NCI-H2227 (cell line): ENCODE measurements around the gene DESI1.
"Not testable (repeated sequence)": the region's sequence is repeated elsewhere in the genome, so short reads cannot be mapped to it uniquely, and the experiment has no call there.

Experiments used
- DNase-seq: peaks from one replicate; lab custom pipeline; 2025; ENCODE audit not compliant: unreplicated experiment; lab: John Stamatoyannopoulos, UW

The DESI1 gene

GRCh38 chr22:41636467-41636866, 15.6 kb upstream of the DESI1 start:
- no peak for DNase-seq

GRCh38 chr22:41634610-41635009, 13.8 kb upstream of the DESI1 start:
- DNase-seq: not testable (repeated sequence)

GRCh38 chr22:41631615-41632014, 10.8 kb upstream of the DESI1 start:
- not testable (repeated sequence) for DNase-seq

DNA sequence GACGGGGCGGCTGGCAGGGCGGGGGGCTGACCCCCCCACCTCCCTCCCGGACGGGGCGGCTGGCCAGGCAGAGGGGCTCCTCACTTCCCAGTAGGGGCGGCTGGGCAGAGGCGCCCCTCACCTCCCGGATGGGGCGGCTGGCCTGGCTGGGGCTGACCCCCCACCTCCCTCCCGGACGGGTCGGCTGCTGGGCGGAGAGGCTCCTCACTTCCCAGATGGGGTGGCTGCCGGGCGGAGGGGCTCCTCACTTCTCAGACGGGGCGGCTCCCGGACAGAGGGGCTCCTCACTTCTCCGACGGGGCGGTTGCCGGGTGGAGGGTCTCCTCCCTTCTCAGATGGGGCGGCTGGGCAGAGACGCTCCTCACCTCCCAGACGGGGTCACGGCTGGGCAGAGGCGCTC, 10.3 kb upstream of the DESI1 start:
- not testable (repeated sequence) for DNase-seq

GRCh38 chr22:41625577-41625976, 4.7 kb upstream of the DESI1 start:
- DNase-seq: no peak

- no peak for DNase-seq
These were observed 1.0 kb upstream of the DESI1 start for GRCh38 chr22:41621911-41622179.

GRCh38 chr22:41621099-41621910, 462 bp upstream of the DESI1 start, which contains the start of gene XRCC6:
Gene XRCC6 (plus strand): TSS chr22:41621295. CDS start chr22:41622005, 710 bp downstream.
- DNase-seq: peak; percentile 97

GRCh38 chr22:41619979-41620588, 759 bp downstream of the DESI1 start:
- DNase-seq: peak; percentile 37

- no peak for DNase-seq
These were observed 7.4 kb downstream of the DESI1 start for GRCh38 chr22:41613456-41613855.

GRCh38 chr22:41612603-41613306, 8.1 kb downstream of the DESI1 start:
- no peak for DNase-seq

- DNase-seq: no peak
These were observed 12.5 kb downstream of the DESI1 start for GRCh38 chr22:41608386-41608785.

- DNase-seq: no peak
These were observed 16.9 kb downstream of the DESI1 start for GRCh38 chr22:41603873-41604332.

GRCh38 chr22:41600976-41601375, 19.9 kb downstream of the DESI1 start:
- no peak for DNase-seq

GRCh38 chr22:41598891-41599635, 21.8 kb downstream of the DESI1 start:
- DNase-seq: no peak

DNA sequence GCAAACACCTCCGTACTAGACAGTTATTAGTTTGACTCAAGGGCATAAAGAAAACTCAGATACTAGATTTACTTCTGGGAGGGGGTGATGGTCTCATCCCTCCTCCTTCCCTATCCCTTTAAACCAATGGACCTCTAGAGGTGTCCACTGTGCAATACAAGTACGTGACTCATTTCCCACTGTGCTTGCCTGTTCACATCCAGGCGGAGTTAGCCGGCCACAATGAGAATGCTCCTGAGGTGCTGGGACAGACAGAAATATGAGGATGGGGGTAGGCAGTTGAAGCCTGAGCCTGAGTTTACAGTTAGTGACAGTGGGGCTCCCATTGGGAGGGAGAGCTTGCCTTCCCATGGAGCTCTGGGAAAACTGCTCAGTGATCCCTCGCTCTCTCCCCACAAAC, 22.8 kb downstream of the DESI1 start:
- DNase-seq: no peak

- no peak for DNase-seq
These were observed 23.2 kb downstream of the DESI1 start for GRCh38 chr22:41597635-41597953.

DNA sequence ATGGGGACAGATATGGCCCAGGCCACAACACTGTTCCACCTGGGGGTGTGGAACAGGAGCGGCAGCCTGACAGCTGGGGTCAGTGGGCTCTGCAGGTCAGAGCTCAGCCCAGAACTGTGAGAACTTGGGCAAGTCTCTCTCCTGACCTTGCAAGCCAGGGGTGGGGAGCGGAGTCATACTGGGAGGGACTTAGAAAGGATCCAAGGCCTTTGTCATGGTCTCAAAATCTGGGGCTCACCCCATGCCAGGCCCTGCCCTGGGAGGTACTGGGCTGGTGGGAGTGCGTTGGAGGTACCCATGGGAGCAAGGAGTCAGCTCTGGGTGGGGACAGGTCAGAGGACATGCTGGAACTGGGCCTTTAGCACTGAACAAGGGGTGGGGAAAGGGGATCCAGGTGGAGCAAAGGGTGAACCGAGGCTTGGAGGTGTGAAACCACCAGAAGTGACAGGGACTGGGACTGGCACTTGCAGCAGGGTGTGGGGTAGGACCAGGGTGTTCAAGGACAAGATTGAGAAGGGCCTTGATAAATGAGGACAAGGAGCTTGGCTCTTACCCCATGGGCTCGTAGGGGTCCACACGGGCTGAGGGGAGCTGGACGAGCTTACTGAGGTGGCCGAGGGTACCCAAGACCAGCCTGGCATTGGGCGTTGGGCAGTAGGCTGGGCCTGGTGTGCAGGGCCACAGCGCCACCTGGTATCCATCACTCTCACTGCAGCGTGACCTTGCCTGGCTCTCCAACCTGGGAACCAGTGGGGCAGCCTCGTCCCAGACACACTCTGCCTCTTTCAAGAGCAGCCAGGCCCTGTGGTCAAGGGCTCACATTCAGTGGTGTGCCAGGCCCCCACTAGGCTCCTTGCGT, 23.8 kb downstream of the DESI1 start:
- peak; percentile 48 for DNase-seq

- no peak for DNase-seq
These were observed 25.1 kb downstream of the DESI1 start for GRCh38 chr22:41595703-41596102.

DNA sequence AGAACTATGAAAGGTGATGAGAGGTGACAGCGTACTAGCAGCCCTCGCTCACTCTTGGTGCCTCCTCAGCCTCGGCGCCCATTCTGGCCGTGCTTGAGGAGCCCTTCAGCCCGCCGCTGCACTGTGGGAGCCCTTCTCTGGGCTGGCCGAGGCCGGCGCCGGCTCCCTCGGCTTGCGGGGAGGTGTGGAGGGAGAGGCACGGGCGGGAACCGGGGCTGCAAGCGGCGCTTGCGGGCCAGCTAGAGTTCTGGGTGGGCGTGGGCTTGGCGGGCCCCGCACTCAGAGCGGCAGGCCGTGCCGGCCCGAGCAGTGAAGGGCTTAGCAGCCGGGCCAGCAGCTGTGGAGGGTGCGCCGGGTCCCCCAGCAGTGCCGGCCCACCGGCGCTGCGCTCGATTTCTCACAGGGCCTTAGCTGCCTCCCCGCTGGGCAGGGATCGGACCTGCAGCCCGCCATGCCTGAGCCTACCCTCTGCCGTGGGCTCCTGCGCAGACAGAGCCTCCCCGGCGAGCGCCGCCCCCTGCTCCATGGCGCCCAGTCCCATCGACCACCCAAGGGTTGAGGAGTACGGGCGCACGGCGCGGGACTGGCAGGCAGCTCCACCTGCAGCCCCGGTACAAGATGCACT, 27.4 kb downstream of the DESI1 start:
- not testable (repeated sequence) for DNase-seq
